ENCODE measurements around the gene SPECC1L. TPM values are rescaled to one million over a fixed set of nuclear protein-coding genes. Genes with fewer than 3 reads are reported as not detected.

Gene SPECC1L
- total RNA-seq, 5 donors from 2014 or later (not counting 1 experiment from before 2014, with no cell fraction given), result 45.3 to 64.0 (median 54.5) TPM

DNA sequence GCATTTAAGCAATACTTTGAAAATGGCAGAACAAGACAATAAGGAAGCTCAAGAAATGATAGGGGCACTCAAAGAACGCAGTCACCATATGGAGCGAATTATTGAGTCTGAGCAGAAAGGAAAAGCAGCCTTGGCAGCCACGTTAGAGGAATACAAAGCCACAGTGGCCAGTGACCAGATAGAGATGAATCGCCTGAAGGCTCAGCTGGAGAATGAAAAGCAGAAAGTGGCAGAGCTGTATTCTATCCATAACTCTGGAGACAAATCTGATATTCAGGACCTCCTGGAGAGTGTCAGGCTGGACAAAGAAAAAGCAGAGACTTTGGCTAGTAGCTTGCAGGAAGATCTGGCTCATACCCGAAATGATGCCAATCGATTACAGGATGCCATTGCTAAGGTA, 51.9 kb downstream of the SPECC1L start:
- H3K4me1 Mint-ChIP-seq, result peaks cover 18 to 22% (median 21%) of the 10 kb centered on the region in 3 donors
- no peak overlapping the region for H3K27ac ChIP-seq (ENCODE audit: low read length)
- ATAC-seq (replicated peaks in 1 of 4) (no peak), DNase-seq (no peak)
- no peaks in the 10 kb centered on the region for H3K9me3 Mint-ChIP-seq
- H3K27ac Mint-ChIP-seq, result no peak overlapping the region
- WGBS (ENCODE audit: insufficient coverage), result 98% methylated on average over 6 of the region's 6 CpGs
- H3K36me3 Mint-ChIP-seq, result peaks cover 35% of the 10 kb centered on the region
- no peaks in the 10 kb centered on the region for H3K27me3 Mint-ChIP-seq
- peaks cover 0 to 2% of the 10 kb centered on the region in 2 experiments for H3K4me1 ChIP-seq (ENCODE audit: control insufficient read depth in 1 of 2, extremely low read depth in 1 of 2, insufficient read depth in 2 of 2, low read length in 2 of 2)
- ChIA-PET CTCF (interaction anchor here (0.6 to 0.7 kb wide), 2 partner anchors 11 to 205 kb away, joined by 3 to 4 read pairs; no protein-coding TSS in a partner anchor), POLR2A (no interaction called here)
- H3K4me3 Mint-ChIP-seq, result no peak overlapping the region
- no peak overlapping the region for H3K4me3 ChIP-seq (ENCODE audit: control insufficient read depth in 1 of 2, extremely low read depth in 1 of 2, low read length in 1 of 2)
- H3K27me3 ChIP-seq (replicated peaks in 1 of 2; ENCODE audit: control insufficient read depth in 2 of 2, extremely low read depth in 1 of 2, insufficient read depth in 2 of 2, low read length in 1 of 2), result no peaks in the 10 kb centered on the region
- H3K36me3 ChIP-seq (ENCODE audit: control insufficient read depth in 2 of 2, extremely low read depth in 1 of 2, insufficient read depth in 1 of 2, low read length in 1 of 2), result peaks cover 10 to 43% of the 10 kb centered on the region in 2 donors
- H3K9me3 ChIP-seq, result no peaks in the 10 kb centered on the region

DNA sequence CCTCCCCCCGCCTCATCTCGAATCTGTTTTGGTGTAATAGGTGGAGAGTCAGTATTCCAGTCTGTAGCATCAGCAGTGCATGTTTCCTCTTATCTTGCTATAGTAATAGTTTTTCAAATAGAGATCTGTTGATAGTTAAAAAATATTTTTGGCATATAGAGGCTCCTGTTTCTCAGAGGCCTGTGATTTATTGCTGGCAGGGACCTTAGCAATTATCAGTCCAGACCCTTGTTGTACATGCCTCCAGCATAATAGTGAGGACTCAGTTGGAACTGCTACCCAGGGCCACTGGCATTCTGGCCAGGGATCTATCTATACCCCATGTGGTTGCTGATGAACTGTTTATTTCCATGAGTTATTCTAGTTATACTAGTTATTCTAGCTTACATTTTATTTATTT, 52.6 kb downstream of the SPECC1L start:
- H3K36me3 Mint-ChIP-seq, result peaks cover 40% of the 10 kb centered on the region
- DNase-seq (no peak), ATAC-seq (replicated peaks in 1 of 4) (no peak)
- H3K4me3 ChIP-seq (ENCODE audit: control insufficient read depth in 1 of 2, extremely low read depth in 1 of 2, low read length in 1 of 2), result no peak overlapping the region
- no peak overlapping the region for H3K27ac ChIP-seq (ENCODE audit: low read length)
- no CpG with 5 or more reads among the region's 2 CpGs for WGBS (ENCODE audit: insufficient coverage)
- H3K27ac Mint-ChIP-seq, result peak overlapping the region in 1 of 2 donors; percentile 30
- POLR2A ChIA-PET, result no interaction called here
- H3K36me3 ChIP-seq (ENCODE audit: control insufficient read depth in 2 of 2, extremely low read depth in 1 of 2, insufficient read depth in 1 of 2, low read length in 1 of 2), result peaks cover 10 to 43% of the 10 kb centered on the region in 2 donors
- H3K4me1 ChIP-seq (ENCODE audit: control insufficient read depth in 1 of 2, extremely low read depth in 1 of 2, insufficient read depth in 2 of 2, low read length in 2 of 2), result peaks cover 0 to 2% of the 10 kb centered on the region in 2 experiments
- no peaks in the 10 kb centered on the region for H3K27me3 Mint-ChIP-seq
- no peaks in the 10 kb centered on the region for H3K27me3 ChIP-seq (replicated peaks in 1 of 2; ENCODE audit: control insufficient read depth in 2 of 2, extremely low read depth in 1 of 2, insufficient read depth in 2 of 2, low read length in 1 of 2)
- CTCF ChIA-PET, result interaction anchor here in 1 of 2 donors (0.7 kb wide), 1 partner anchor 60 kb away, joined by 3 read pairs; no protein-coding TSS in a partner anchor
- H3K9me3 ChIP-seq, result no peaks in the 10 kb centered on the region
- H3K4me3 Mint-ChIP-seq, result no peak overlapping the region
- H3K9me3 Mint-ChIP-seq, result no peaks in the 10 kb centered on the region
- peaks cover 18 to 22% (median 21%) of the 10 kb centered on the region in 3 donors for H3K4me1 Mint-ChIP-seq

DNA sequence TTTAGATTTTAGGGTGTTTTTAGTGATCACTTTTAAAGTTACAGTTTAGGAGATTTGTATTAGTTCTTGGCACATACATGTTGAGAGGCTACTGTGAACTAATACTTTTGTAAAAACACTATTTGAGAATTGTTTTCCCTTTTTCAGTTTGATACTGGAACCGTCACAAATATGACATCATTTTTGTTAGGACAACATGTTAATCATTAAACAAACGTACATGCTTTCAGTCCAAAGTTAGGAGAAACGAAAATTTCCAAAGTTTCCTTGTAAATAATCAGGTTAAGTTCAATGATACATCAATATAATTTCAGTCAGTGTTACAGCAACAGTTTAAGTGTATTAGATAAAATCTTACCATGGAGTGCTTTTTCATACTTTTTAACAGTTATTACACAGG, 53.1 kb downstream of the SPECC1L start:
- no peaks in the 10 kb centered on the region for H3K27me3 Mint-ChIP-seq
- peaks cover 0 to 2% of the 10 kb centered on the region in 2 experiments for H3K4me1 ChIP-seq (ENCODE audit: control insufficient read depth in 1 of 2, extremely low read depth in 1 of 2, insufficient read depth in 2 of 2, low read length in 2 of 2)
- H3K27ac Mint-ChIP-seq, result peak overlapping the region in 1 of 2 donors; percentile 71
- DNase-seq (no peak), ATAC-seq (replicated peaks in 1 of 4) (no peak)
- H3K27me3 ChIP-seq (replicated peaks in 1 of 2; ENCODE audit: control insufficient read depth in 2 of 2, extremely low read depth in 1 of 2, insufficient read depth in 2 of 2, low read length in 1 of 2), result no peaks in the 10 kb centered on the region
- WGBS (ENCODE audit: insufficient coverage), result no CpG with 5 or more reads among the region's 3 CpGs
- H3K36me3 Mint-ChIP-seq, result peaks cover 40% of the 10 kb centered on the region
- H3K4me3 Mint-ChIP-seq, result no peak overlapping the region
- ChIA-PET POLR2A (no interaction called here), CTCF (interaction anchor here in 1 of 2 donors (0.7 kb wide), 1 partner anchor 59 kb away, joined by 3 read pairs; no protein-coding TSS in a partner anchor)
- no peaks in the 10 kb centered on the region for H3K9me3 ChIP-seq
- no peaks in the 10 kb centered on the region for H3K9me3 Mint-ChIP-seq
- no peak overlapping the region for H3K4me3 ChIP-seq (ENCODE audit: control insufficient read depth in 1 of 2, extremely low read depth in 1 of 2, low read length in 1 of 2)
- no peak overlapping the region for H3K27ac ChIP-seq (ENCODE audit: low read length)
- peaks cover 18 to 23% (median 22%) of the 10 kb centered on the region in 3 donors for H3K4me1 Mint-ChIP-seq
- H3K36me3 ChIP-seq (ENCODE audit: control insufficient read depth in 2 of 2, extremely low read depth in 1 of 2, insufficient read depth in 1 of 2, low read length in 1 of 2), result peaks cover 10 to 39% of the 10 kb centered on the region in 2 donors

DNA sequence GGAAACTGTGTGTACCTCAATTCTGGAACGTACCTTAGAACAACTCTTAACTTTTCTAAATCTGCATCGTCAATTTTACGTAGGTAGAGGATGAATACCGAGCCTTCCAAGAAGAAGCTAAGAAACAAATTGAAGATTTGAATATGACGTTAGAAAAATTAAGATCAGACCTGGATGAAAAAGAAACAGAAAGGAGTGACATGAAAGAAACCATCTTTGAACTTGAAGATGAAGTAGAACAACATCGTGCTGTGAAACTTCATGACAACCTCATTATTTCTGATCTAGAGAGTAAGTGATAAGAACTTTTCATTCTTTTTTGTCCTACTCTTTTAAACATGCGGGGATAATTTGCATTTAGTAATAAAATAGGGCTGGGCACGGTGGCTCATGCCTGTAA, 53.5 kb downstream of the SPECC1L start:
- Histone ChIP-seq H3K27ac (ENCODE audit: low read length) (no peak overlapping the region), H3K4me1 (ENCODE audit: control insufficient read depth in 1 of 2, extremely low read depth in 1 of 2, insufficient read depth in 2 of 2, low read length in 2 of 2) (peaks cover 0 to 4% of the 10 kb centered on the region in 2 experiments), H3K36me3 (ENCODE audit: control insufficient read depth in 2 of 2, extremely low read depth in 1 of 2, insufficient read depth in 1 of 2, low read length in 1 of 2) (peaks cover 10 to 36% of the 10 kb centered on the region in 2 donors), H3K27me3 (replicated peaks in 1 of 2; ENCODE audit: control insufficient read depth in 2 of 2, extremely low read depth in 1 of 2, insufficient read depth in 2 of 2, low read length in 1 of 2) (no peaks in the 10 kb centered on the region), H3K4me3 (ENCODE audit: control insufficient read depth in 1 of 2, extremely low read depth in 1 of 2, low read length in 1 of 2) (no peak overlapping the region), H3K9me3 (no peaks in the 10 kb centered on the region)
- Mint-ChIP-seq H3K27ac (peak overlapping the region; percentile 34 to 71), H3K9me3 (no peaks in the 10 kb centered on the region), H3K27me3 (no peaks in the 10 kb centered on the region), H3K4me1 (peaks cover 22 to 27% (median 26%) of the 10 kb centered on the region in 3 donors), H3K36me3 (peaks cover 43% of the 10 kb centered on the region), H3K4me3 (peak overlapping the region in 1 of 3 donors; percentile 37)
- no peak for DNase-seq
- ChIA-PET POLR2A (no interaction called here), CTCF (interaction anchor here in 1 of 2 donors (0.7 kb wide), 1 partner anchor 59 kb away, joined by 3 read pairs; no protein-coding TSS in a partner anchor)
- ATAC-seq (replicated peaks in 1 of 4), result peak in 1 of 4 experiments; percentile 67
- 67% methylated on average over 1 of the region's 8 CpGs for WGBS (ENCODE audit: insufficient coverage)

DNA sequence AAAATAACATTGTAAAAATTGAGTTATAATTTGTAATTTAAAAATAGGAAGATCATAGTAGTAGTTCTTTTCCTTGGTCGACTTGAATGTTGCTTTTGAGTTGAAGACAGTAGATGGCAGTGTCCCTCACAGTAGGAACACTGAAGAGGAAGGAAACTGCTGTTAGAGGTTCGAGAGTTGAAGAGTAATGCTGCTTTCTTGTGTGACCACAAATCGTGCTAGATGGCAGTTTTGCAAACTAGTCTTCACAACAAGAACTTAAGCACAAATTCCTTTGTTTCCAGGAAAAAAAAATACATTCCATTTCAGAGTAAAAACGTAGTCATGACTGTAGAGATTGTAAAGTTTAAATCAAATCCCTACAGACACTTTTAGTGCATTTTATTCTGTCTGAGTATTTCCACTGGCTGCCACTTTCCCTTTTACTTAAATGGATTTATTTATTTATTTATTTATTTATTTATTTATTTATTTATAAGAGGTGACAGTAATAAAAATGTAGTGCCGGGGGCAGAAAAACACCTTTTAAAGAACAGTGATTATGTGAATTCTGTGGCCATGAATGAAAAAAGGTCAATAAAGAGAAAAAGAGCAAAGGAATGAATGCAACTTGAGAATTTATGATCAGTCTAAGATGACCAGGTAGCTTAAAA, 54.6 kb downstream of the SPECC1L start:
- peaks cover 4 to 14% of the 10 kb centered on the region in 2 experiments for H3K4me1 ChIP-seq (ENCODE audit: control insufficient read depth in 1 of 2, extremely low read depth in 1 of 2, insufficient read depth in 2 of 2, low read length in 2 of 2)
- no peak overlapping the region for H3K4me3 Mint-ChIP-seq
- no peaks in the 10 kb centered on the region for H3K9me3 Mint-ChIP-seq
- POLR2A ChIA-PET, result no interaction called here
- no peaks in the 10 kb centered on the region for H3K27me3 Mint-ChIP-seq
- H3K4me3 ChIP-seq (ENCODE audit: control insufficient read depth in 1 of 2, extremely low read depth in 1 of 2, low read length in 1 of 2), result no peak overlapping the region
- H3K9me3 ChIP-seq, result no peaks in the 10 kb centered on the region
- peaks cover 10 to 35% of the 10 kb centered on the region in 2 donors for H3K36me3 ChIP-seq (ENCODE audit: control insufficient read depth in 2 of 2, extremely low read depth in 1 of 2, insufficient read depth in 1 of 2, low read length in 1 of 2)
- DNase-seq (peak in 10 of 35 experiments; percentile 5 to 71 (median 9)), ATAC-seq (replicated peaks in 1 of 4) (peak; percentile 74 to 88 (median 84))
- peak overlapping the region; percentile 22 to 52 for H3K27ac Mint-ChIP-seq
- CTCF ChIA-PET, result interaction anchor here in 1 of 2 donors (0.5 kb wide), 1 partner anchor 157 kb away, joined by 3 read pairs; no protein-coding TSS in a partner anchor
- WGBS (ENCODE audit: insufficient coverage), result 88% methylated on average over 1 of the region's 5 CpGs
- H3K27me3 ChIP-seq (replicated peaks in 1 of 2; ENCODE audit: control insufficient read depth in 2 of 2, extremely low read depth in 1 of 2, insufficient read depth in 2 of 2, low read length in 1 of 2), result no peaks in the 10 kb centered on the region
- H3K27ac ChIP-seq (ENCODE audit: low read length), result no peak overlapping the region
- peaks cover 30 to 35% (median 34%) of the 10 kb centered on the region in 3 donors for H3K4me1 Mint-ChIP-seq
- peaks cover 50% of the 10 kb centered on the region for H3K36me3 Mint-ChIP-seq

DNA sequence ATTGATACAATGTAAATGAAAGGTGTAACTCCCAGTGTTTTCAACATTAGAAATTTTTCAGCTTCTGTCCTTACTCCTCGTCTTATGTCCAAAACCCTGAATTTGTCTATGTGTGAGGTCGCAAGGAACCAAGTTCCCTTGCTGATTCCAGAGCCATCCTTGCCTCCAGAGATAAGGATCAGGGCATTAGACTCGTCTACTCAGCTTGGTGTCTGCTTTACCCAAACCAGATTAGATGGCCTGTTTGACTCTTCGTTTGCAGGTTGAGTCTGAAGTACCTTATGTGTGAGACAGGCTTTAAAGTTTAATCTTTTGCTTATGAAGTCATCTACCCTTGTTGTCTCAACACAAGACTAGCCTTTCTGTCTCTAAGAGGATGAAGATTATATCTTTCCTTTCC, 55.6 kb downstream of the SPECC1L start:
- Mint-ChIP-seq H3K4me1 (peaks cover 30 to 35% (median 34%) of the 10 kb centered on the region in 3 donors), H3K27me3 (no peaks in the 10 kb centered on the region), H3K36me3 (peaks cover 53% of the 10 kb centered on the region), H3K27ac (no peak overlapping the region), H3K9me3 (no peaks in the 10 kb centered on the region), H3K4me3 (no peak overlapping the region)
- Histone ChIP-seq H3K27ac (ENCODE audit: low read length) (no peak overlapping the region), H3K9me3 (no peaks in the 10 kb centered on the region), H3K27me3 (replicated peaks in 1 of 2; ENCODE audit: control insufficient read depth in 2 of 2, extremely low read depth in 1 of 2, insufficient read depth in 2 of 2, low read length in 1 of 2) (no peaks in the 10 kb centered on the region), H3K4me3 (ENCODE audit: control insufficient read depth in 1 of 2, extremely low read depth in 1 of 2, low read length in 1 of 2) (no peak overlapping the region), H3K4me1 (ENCODE audit: control insufficient read depth in 1 of 2, extremely low read depth in 1 of 2, insufficient read depth in 2 of 2, low read length in 2 of 2) (peaks cover 4 to 16% of the 10 kb centered on the region in 2 experiments), H3K36me3 (ENCODE audit: control insufficient read depth in 2 of 2, extremely low read depth in 1 of 2, insufficient read depth in 1 of 2, low read length in 1 of 2) (peaks cover 14 to 36% of the 10 kb centered on the region in 2 donors)
- ATAC-seq (replicated peaks in 1 of 4), result no peak
- POLR2A ChIA-PET, result no interaction called here
- WGBS (ENCODE audit: insufficient coverage), result 89% methylated on average over 3 of the region's 4 CpGs
- no peak for DNase-seq
- CTCF ChIA-PET, result interaction anchor here in 1 of 2 donors (0.5 to 0.6 kb wide), 2 partner anchors 155 to 202 kb away, joined by 3 read pairs; no protein-coding TSS in a partner anchor
